ENCODE results near the gene NLGN1.

The NLGN1 gene

DNA sequence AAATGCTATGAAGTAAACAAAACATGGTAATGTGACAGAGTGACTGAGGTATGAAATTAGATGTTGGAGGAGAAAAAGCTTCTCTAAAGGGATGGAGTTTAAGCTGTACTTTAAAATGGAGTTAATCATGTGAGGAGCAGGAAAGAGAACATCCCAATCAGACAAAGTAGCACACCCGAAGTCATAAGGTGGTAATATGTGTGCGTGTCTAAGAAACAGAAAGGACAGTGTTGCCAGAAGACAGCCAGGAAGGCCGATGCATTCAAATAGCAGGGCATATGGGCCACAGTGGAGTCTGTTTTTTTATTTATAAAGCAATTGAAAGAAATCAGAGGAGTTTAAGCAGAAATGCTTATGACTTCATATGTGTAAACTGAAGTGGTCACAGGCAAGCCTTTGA lies 376.3 kb downstream of the NLGN1 start:
- DNase-seq, result no peak

DNA sequence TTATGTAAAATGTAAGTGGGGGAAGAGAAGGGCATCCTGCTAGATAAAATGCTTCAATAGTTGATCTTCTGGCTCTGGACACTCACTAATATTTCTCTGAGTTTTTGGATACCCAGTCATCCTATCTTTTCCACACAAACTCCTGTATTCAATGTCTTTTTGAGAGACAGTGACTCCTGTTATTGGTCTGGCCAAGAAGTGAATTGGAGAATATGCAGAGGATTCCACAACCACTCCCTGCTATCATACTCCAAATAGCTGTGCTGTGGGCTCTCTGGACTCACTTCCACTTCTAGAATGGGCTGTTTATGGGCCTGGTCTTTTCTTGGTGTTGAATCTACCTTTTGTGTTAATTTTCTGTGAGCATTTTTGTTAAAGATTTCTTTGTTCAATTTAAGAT lies 376.8 kb downstream of the NLGN1 start:
- DNase-seq, result no peak

DNA sequence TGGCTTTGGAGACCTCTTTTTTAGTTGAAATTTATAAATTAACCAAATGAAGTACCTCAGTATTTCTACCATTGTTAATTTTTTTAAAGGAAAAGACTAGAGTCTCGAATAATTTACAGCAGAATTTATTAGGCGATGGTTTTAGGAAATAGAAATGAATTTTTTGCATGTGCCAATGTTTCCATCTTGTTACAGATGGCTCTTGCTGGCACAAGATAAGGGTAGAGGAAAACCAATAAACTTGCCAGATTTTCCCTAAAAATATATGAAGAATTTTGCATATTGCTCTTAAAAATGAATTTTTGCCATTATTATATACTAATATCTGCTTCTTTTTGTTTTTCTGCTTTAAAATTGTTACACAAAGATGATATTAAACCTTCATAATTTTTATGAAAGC lies 380.7 kb downstream of the NLGN1 start:
- no peak for DNase-seq

DNA sequence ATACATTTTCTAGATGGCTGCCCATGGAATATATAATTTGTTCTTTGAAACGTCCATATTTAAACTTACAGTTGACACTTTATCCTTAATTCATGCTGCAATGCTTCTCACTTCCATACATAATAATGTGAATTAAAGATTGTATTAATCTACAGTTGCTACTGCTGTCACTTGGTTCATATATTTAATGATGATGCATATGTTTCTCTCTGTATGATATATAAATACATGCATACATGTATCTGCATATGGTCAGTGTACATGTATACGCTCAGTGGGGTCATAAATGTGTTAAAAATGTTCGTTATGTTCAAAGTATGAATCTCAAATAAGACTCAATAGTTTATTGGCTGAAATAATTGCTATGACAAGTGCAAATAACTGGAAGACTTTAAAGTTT lies 382.5 kb downstream of the NLGN1 start:
- DNase-seq, result no peak

DNA sequence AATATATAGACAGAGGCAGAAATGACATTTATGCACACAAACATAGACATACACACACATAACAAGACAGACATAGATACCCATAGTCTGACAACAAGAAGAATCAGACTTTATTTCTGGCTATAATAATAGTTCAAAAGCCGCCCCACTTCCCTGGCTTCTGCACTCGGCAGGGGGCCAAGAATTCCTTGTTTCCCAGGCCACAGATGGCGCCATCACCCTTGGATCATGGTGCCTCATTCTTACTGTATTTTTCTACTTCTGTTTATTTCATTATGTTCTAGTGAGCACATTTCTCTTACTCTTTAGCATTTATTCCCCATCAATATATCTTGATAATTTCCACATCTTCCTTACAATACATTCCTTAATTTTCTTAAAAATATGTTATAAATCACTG lies 387.5 kb downstream of the NLGN1 start:
- DNase-seq, result no peak

DNA sequence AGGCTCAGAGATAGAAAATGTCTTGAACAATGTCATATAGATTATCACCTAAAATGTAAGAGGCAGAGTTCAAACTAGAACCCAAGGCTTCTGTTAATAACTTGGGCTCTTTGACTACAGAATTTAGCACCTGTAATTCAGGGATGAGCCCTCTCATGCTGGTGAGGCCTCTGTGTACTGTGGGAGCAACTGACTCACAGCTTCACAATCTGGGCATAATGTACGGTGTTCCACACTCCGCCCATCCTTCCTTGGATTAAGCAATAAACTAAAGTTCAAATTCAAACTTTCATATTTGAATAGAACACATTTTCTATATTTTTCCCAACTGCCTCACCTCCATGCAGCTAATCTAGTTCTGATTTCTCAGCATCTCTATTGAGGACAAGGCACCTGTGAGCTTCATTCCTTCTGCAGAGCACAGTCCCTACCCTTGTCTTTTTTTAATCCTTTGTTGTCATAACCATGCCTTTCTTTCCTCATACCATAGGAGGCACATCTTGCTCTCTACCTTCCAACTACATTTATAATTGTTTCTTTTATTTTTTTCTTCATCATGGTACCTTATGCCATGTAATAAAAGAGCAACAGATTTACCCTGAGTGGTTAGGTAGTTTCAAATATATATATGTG lies 392.1 kb downstream of the NLGN1 start:
- no peak for DNase-seq

DNA sequence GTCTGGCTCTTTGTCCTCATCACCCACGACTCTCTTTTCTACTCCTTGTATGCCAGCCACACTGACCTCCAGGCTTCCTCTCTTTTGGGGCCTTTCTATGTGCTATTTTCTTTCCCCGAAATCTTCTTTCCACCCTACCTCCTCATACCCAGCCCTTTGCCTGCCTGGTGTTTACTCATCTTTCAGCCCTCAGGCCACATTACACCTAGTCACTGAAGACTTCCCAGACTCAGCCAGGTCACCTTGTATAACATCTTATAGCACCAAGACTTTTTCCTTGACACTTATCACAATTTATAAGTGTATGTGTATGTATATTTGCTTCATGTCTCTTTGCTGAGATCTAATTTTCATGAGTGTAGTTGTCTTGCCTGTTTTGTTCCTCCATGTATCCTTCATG lies 396.4 kb downstream of the NLGN1 start:
- no peak for DNase-seq

DNA sequence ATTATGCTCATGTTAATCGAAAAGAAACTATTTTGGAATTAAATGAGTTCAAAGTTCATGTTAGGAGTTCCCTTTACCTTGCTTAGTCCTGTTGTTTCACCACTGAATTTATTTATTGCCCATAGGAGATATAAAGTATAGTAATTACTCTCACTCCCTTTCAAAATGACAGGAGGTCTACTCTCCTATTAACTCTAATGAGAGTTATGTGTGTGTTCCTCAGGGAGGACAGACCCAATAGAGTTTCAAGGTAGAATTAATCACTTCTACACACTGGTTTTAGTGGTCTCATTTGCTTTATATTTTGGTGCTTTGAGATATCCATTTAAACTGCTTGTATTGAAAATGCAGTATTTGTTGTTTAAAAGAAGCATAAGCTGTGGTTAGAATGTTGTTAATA lies 398.9 kb downstream of the NLGN1 start:
- no peak for DNase-seq

DNA sequence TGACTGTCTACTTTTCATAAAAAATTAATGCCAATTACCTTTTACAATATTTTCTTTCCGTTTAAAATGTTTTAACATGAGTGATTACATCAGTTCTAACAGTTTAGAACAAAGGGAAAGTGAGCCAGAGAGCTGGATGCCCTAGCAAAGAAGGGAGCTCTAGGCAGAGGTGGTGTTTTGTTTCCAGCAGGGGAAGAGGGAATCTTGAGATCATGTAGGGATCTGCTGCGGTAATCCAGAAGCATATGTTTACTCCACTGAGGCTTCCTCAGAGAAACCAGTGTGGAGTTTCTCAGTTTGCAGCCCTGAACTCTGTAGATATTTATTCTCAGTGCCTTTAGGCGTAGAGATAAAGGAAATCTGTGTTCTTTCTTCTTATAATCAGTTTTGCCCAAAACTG lies 399.3 kb downstream of the NLGN1 start:
- no peak for DNase-seq

DNA sequence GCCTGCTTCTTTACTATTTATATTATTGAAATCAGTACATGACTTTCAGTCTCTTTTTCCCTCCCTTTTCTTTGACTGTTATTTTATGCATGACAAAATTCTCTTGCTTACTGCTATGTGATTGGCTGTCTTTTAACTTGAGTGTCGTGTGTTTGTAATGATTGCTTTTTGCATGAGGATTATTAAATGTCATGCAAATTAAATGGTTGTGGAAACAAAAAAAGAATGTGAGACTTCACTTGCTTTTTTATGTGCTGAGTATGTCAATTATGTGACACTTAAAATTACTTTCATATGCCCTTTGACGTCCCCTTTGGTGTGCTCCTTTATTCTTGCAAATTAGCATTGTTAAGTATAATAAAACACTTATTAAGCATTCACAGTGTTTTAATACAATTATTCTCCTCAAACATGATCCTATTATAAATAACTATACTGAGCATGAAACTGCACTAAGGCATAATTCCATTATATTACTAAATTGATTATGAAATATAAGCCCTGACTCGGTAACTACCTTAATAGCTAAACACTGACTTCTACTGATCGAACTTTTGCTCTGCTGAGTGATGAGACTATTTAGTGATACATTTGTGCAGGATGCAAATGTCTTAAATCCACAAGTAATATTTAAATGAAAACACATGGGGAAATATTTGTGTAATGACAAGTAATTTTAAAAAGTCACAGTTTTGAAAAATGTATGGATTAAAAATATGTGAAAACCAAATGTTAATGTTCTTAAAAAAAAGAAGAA lies 401.7 kb downstream of the NLGN1 start:
- DNase-seq, result no peak

DNA sequence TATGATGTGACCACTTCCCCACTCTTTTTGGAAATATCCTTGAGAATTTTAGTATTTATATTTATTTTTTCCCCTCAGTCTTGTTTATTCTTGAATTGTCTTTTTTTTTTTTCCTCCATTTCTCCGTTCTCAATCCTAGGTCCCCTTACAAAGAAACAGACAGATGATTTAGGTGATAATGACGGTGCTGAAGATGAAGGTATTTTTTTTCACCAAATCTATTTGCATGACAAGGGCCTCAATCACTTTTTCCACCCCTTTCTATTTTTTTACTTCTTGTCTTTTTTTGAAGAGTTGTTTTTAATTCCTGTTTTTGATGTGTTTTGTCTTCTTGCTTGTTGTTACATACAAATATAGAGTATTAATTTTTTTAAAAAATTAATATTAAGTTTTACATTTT lies 402.6 kb downstream of the NLGN1 start:
- DNase-seq, result no peak

DNA sequence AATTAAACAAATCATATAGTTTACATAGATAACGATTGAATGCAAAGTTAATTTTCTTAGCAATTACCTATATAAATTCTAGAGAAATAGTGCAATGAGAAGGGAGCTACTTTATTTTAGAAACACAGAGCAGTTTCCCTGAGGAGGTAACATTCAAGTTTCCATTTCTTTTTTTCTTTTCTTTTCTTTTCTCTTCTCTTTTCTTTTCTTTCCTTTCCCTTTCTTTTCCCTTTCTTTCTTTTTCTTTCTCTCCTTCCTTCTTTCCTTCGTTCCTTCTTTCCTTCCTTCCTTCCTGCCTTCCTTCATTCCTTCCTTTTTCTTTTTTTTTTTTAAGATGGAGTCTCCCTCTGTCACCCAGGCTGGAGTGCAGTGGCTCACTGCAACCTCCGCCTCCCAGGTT lies 417.3 kb downstream of the NLGN1 start:
- no peak for DNase-seq

DNA sequence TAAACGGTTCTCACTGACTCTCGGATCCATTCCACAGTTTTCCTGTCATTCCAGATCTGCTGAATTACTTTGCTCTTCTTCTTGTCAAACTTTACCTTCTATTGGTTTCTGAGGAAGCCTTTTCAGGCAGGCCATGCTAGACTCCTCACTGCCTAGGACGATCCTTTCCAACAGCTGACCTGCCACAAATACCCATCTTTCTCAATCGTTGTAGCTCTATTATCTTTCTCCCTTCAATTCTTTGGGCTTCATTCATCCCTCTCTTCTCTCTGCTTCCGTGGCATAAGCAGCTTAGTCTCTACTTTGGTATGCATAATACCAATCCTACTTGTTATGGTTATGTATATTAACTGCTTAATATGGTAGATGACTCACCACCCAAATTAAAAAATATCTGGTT lies 421.8 kb downstream of the NLGN1 start:
- no peak for DNase-seq

DNA sequence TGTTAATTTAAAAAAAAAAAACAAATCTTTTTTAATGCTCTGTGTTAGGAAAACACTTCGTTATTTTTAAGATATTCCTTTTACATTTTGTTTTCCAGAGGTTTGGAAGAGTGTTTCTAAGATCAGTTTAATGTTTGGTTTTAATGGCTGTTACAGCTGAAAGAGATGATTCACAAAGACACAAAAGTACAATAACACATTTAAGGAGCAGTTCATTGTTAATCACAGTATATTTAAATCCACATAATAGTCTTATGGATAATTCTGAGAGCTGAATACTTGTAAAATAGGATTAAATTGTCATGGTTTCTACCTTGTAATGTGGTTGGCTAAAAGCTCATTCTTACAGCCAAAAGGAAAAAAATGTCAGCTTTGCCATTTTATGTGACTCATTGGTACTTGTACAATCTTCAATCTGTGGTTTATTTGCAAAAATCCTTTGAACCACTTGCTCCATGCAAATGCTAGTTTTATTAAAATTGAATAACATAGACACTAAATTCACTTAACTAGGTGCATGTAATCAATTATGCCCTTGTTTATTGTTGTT lies 426.4 kb downstream of the NLGN1 start:
- no peak for DNase-seq

DNA sequence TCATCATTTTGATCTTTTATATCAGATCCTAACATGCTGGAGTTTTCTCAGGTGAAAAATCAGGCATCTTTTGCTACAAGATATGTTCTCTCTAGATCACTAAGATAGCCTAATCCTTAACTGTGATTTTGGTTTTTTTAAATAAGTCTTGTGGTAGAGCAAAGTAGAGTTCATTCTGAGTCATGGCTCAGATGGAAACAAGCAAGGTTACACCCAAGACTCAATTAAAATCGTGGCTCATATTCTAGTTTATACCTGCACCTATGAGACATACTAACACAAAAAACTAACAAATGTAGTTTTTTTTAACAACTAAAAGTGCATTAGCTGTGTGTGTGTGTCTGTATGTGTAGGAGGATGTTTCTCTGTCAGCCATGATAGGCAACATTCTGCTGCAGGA lies 428.2 kb downstream of the NLGN1 start:
- no peak for DNase-seq

DNA sequence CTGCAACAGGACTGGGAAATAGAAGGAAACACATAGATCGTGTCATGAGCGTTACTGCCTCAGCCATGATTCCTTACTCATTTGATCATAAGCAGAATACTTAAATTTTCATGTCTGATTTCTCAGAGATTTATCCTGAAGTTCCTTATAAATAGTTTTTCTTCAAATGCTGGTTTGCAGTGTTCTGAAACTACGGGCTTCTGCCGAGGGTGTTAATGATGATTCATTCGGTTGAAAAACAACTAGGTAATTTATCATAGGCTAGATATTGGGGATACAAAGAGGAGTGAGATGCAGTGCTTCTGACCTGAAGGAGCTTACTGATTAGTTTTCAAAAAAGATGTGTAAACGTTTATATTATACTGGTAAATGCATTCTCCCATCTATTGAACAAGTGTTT lies 428.9 kb downstream of the NLGN1 start:
- DNase-seq, result no peak

DNA sequence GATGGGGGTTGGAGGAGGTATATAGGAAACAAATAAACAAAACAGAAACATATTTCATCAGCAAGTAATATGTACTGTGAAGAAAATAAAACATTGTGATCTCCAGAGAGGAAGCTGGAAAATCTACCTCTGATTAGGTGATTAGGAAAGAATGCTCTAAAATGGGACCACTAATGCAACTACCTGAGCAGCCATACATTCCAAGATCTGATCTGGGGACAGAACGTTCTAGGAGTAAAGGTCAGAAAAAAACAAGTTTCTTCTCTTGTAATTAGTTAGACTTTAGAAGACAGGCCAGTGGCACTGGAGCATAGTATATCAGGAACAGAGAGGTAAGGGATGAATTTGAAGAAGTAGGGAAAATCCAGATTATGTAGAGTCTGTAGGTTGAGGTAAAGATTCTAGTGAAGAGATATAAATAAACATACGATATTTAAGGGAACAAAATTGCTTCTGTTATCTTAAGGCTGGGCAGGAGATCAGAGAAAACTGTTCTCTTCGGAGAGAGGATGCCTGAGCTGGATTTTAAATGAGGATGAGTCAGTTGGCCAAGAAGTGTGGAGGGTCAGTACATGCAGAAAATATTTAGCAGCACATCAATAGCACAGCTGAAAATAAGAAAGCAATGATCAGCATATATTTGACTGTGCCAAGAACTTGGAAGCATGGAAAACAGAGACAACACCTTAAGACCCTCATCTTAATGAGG lies 429.5 kb downstream of the NLGN1 start:
- no peak for DNase-seq

DNA sequence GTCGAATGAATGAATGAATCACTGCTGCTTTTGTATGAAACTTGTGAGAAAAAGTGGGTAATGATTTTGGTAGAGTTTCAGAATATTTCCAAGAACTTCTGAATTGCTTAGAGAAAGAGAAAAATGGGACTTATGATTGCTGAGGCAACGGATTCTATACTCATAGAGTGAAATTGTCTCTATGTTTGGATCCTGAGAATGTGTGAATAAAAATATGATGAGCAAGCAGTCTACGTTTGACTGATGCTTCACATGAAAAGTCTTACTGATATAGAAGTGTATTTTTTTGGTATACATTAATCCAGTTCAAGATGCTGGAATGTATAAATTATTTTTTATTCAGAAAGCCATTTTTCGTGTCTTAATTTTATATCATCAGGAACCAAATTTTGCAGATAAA lies 441.1 kb downstream of the NLGN1 start:
- no peak for DNase-seq

DNA sequence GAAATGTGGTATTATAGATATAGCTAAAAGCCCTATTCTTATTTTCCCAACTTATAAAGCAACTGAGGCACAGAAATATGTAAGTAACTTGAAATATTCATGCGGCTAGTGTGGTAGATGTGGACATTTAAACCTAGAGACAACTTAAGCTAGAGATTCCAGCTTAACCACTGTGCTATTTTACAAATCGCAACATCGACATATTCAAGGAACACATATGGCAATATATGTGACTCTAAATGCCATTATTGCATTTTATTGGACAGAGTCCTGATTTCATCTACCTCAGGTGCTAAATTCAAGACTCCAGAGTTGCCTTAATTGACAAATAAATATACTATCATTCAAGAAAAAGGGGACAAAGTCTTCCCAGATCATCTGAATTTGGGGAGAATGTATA lies 442.3 kb downstream of the NLGN1 start:
- no peak for DNase-seq

DNA sequence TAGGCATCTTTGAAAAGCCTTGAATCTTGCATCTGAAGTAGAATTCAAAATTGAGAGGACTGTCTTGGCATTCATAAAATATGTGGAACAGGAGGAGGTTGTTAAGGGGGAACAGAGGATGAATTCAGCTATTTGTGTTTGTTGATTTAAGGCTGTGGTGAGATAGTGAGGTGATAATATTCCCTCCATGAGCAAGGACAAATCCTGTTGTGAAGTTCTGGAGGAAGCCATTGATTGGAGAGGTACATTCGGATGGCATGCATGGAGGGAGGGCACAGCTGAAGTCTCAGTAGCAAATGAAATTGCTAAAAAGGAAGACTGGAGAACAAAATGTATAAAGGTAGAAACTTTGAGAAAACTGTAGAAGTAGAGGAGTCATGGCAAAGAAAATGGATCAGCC lies 443.8 kb downstream of the NLGN1 start:
- no peak for DNase-seq

DNA sequence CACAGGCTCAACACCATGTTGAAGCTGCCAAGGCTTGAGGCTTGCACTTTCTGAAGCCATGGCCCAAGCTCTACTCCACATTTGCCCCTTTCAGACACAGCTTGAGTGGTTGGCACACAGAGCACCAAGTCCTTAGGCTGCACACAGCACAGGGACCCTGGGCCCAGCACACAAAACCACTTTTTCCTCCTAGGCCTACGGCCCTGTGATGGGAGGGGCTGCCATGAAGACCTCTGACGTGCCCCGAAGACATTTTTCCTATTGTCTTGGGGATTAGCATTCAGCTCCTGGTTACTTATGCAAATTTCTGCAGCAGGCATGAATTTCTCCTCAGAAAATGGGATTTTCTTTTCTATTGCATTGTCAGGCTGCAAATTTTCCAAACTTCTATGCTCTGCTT lies 445.5 kb downstream of the NLGN1 start:
- no peak for DNase-seq

DNA sequence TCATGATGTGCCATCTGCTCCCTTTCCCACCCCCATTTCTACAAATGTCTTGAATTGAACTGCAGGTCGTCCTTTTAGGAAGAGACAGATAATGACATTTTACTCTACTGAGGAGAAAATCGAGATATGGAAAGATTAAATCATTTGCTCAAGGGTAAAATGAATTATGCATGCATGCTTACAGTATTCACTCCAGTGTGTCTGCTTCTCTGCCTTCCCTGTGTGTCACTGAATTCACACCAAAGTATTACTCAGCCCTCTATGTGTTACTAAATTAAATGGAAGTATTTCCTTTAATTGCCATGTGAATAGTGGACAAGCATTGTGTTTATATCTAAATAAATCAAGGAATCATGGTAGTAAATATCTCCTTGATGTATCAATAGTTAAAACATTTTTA lies 449.0 kb downstream of the NLGN1 start:
- no peak for DNase-seq

DNA sequence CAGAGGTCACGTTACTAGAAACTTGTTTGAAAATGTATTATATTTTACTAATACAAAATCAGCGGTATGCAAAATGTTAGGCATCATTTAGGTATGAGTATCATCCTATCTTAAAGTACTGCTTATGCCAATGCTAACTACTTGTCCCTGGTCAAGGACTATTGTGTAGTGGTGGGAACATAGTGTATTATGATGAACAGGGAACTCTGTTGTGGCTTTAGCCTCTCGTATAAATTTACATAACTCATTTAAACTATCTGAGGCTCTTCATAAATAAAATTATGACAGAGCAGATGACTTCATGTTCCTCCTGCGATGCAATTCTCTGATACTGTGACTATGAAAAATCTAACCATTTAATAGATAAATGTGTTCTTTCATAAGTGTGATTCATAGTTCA lies 451.9 kb downstream of the NLGN1 start:
- no peak for DNase-seq

DNA sequence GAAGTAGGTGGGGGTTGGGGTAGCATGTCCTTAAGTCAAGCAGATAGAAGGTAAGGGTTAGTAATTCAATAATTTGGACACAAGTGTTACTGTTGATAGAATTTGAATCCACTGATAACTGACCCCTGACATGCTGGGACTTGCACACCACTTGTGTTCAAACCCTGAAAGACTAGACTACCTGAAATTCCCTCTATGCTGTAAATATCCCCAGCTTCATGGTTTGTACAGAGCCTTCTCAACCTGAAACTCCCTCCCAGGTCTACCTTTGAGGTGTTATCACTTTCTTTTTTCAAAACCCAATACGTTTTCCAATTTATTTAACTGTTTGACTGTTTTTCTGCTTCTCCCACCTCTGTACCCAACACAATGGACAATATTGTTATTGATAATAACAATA lies 459.6 kb downstream of the NLGN1 start:
- no peak for DNase-seq

All from NCI-H1436 (cell line).